G401.6 (cell line): ENCODE measurements around the gene PPIA.
"Not testable (repeated sequence)": the region's sequence is repeated elsewhere in the genome, so short reads cannot be mapped to it uniquely, and the experiment has no call there.

ENCODE experiments used
- FAIRE-seq: peaks from 2 replicates; lab custom pipeline; 2012; peaks lifted over from hg19 to GRCh38; lab: Jason Lieb, UNC

Gene PPIA

GRCh38 chr7:44764081-44764480 is 32.4 kb upstream of the PPIA start:
- no peak for FAIRE-seq

DNA sequence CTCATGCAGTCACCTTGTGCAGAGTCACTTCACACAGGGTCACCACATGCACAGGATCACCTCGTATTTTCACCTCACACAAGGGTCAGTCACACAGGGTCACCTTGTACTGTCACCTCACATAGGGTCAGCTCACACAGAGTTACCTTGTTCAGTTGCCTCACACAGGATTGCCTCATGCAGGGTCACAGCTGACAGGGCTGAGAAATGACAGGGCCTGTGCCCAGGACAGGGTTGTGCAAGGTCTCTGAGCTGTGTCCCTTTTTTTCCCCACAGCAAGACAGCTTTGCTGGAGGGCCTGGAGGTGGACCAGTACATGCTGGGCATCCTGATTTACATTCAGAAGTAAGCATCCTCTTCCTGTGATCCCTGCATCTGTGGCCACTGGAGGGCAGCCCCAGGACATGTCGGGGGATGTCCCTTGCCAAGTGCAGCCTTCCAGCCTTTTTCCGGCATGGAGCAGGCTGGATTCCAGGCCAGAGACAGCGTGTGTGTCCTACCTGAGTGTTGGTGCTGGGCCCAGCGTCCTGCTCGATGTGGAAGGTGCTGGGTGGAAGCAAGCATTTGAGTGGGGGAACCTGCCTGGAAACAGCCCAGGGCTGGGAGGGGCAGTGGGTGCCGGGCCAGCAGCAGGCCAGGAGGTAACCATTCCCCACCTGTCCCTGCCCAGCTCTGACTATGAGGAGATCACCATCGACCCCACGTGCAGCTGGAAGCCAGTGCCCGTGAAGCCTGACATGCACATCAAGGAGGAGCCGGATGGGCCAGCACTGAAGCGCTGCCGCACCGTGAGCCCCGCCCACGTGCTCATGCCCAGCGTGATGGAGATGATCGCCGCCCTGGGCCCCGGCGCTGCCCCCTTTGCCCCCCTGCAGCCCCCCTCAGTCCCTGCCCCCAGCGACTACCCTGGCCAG is 31.6 kb upstream of the PPIA start:
- no peak for FAIRE-seq

DNA sequence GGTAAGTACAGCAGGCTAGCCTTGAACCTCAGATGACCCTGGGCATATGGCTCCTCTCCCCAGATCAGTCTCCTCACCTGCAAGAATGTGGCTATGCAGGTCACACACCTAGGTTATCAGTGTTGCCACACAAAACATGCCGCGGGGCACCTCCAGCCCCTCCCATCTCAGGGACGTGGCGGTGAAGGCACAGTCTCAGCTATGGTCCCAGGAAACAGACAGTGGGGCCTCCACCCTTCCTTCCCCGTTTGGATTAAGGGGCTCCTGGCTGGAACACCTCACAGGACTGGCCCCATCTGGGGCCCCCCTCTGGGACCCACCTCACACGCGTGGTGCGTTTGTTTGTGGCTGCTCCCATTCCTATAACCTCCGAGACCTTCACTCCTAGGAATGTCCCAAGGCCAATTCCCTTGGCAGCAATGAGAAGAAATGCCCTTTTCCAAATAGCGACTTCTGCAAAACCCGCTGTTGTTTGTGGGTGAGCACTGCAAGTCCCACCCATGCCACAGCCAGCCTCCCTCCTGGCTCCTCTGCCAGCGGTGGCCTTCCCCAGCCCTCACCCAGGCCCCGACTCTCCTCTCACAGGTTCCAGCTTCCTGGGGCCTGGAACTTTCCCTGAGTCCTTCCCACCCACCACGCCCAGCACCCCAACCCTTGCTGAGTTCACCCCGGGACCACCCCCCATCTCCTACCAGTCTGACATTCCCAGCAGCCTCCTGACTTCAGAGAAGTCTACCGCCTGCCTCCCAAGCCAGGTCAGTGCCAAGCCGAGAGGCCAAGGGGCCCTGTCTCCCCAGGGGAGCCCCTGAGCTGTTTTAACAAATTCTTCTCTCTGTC is 30.7 kb upstream of the PPIA start:
- FAIRE-seq, result no peak

DNA sequence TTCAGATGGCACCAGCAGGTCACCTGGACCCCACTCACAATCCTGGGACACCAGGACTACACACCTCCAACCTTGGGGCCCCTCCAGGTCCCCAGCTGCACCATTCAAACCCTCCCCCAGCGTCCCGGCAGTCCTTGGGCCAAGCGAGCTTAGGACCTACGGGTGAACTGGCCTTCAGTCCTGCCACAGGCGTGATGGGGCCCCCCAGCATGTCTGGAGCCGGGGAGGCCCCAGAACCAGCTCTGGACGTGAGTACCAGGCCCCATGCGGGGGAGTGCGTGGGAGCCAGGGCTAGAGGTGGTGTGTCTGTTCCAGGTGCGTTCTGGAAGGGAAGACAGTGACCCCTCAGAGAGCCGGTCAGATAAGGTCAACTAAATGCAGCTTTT is 30.1 kb upstream of the PPIA start:
- FAIRE-seq, result no peak

- no peak for FAIRE-seq
Observed at GRCh38 chr7:44767134-44767911, 29.2 kb upstream of the PPIA start.

DNA sequence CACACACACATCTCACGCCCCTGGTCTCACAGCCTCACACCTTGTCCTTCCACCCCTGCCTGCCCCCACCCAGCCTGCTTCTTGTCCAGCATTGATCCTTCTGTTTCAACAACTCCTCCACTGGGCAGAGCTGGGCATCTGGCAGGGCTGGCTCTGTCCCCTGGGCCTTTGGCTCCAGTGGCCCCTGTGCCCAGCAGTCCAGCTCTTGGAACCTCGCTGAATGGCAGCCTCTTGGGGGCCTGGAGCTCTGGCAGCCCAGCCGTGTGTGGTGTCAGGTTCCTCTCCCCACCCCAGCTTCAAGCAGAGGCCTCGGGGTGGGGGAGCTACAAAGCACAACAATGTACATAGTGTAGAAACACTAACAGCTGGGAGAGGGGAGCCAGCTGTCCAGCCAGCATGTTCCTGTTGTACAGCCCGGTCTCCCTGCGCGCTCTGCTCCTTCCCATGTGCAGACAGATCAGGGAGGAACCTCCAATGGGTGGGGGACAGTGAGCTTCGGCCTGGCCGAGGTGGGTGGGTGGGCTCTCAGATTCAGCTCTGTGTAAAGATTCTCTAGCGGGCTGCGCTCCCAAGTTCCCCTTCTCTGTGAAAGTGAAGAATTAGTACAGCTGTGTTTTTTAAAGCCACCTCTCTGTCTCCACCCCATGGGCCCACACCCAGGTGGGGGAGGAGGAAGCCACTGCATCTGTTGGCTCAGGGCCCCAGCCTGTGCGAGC is 28.4 kb upstream of the PPIA start:
- no peak for FAIRE-seq

DNA sequence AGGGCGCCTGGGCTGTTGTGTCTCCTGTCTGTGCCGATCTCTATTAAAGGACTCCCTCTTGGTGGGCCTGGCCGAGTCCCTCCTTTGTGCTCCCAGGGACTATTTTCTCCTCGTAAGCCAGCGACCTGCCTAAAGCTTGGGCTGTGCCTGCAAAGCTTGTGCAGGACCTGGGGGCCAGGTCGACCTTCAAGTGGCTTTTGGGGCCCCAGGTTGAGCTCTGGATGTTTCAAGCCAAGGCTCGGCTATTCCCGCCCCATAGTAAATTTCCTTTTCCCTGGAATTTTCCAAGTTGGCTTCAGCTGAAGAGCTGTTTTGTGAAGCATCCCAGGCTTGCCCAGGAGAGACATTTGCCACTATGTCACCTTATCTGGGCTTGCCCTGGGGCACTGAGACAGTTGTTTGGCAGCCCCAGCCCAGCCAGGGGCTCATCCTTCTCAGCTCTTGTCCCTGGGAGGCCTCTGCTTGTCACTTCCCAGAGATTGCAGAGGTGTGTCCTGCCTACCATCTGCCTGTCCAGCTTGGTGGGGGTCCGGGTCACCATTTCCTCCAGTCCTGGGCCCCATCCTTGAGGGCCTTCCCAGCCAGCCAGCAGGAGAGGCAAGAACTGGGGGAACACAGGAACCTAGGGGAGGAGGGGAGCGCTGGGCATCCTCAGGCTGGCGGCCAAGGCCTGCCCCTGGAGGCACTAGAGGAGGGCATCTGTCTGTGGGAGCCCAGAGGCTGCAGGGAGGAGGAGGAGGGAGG is 27.7 kb upstream of the PPIA start:
- no peak for FAIRE-seq

GRCh38 chr7:44769376-44769775 is 27.1 kb upstream of the PPIA start:
- no peak for FAIRE-seq

DNA sequence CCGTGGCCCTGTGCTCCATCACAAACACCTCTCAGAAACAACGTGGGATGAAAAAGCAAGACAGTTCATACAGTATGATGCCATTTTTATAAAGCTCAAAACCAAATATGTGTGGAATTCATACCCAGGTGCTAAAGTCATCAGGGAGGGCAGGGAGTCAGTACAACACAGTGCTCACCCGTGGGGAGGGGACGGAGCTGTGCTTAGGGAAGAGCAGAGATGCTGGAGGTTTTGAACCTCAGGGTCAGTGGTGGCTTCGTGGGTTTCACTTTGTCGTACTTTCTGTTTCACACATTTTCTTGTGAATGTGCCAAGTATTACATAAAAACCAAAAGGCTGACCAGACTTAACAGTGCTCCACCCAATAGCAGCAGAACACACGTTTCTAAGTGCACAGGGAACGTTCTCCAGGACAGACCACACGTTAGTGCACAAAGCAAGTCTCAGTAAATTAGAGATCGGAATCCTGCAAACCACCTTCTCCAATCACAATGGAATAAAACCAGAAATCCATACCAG is 26.6 kb upstream of the PPIA start:
- no peak for FAIRE-seq

GRCh38 chr7:44771358-44771757 is 25.1 kb upstream of the PPIA start:
- FAIRE-seq, result no peak

DNA sequence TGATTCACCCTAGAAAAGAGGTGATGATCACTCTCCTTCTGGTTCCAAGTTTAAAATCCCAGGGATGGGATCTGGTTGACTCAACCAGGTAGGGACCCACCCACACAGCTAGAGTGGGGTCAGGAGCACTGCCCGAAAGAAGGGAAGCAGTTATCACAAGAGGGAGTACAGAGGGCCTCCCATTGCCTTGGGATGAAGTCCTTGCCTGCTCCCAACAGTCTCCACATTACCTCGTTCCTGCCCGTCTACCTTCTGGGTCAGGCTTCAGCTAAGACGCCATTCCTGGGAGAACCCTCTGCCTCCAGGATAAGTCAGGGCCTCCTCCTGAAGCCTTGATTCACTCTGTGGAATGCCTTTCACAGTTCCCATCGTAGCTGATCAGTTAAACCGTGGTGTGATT is 24.0 kb upstream of the PPIA start:
- no peak for FAIRE-seq

DNA sequence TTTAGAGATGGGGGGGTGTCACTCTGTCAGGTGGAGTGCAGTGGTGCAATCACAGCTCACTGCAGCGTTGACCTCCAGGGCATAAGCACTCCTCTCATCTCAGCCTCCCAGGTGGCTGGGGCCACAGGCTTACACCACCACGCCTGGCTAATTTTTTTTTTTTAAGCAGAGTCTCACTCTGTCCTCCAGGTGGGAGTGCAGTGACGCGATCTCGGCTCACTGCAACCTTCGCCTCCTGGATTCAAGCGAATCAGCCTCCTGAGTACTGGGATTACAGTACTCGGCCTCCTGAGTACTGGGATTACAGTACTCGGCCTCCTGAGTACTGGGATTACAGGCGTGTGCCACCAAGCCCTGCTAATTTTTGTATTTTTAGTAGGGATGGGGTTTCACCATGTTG is 23.6 kb upstream of the PPIA start:
- FAIRE-seq, result no peak

GRCh38 chr7:44774486-44774885 is 22.0 kb upstream of the PPIA start:
- not testable (repeated sequence) for FAIRE-seq

- FAIRE-seq, result no peak
Observed at GRCh38 chr7:44775383-44776107, 20.9 kb upstream of the PPIA start.

GRCh38 chr7:44776211-44776610 is 20.3 kb upstream of the PPIA start:
- FAIRE-seq, result no peak

DNA sequence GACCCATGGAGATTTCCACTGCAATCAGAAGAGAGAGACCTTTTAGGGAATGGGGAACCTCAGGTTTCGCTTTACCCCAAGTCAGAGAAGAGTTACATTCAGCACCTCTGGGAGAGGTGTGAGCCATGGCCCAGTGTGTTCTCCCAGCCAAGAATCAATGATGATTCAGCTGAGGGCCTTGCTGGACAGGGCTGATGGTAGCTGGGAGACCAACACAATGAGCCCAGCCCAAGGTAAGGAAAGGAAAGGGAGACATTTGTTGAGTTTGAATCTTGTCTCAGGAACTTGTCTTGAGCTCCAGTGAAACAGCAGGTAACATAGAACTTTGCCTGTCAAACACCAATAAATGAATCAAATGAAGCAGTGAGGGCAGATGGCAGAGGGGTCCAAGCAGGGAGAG is 14.0 kb upstream of the PPIA start:
- FAIRE-seq, result no peak

GRCh38 chr7:44783407-44783806 is 13.1 kb upstream of the PPIA start:
- no peak for FAIRE-seq

- no peak for FAIRE-seq
Observed at GRCh38 chr7:44784364-44784763, 12.1 kb upstream of the PPIA start.

GRCh38 chr7:44785218-44785617 is 11.3 kb upstream of the PPIA start:
- not testable (repeated sequence) for FAIRE-seq

DNA sequence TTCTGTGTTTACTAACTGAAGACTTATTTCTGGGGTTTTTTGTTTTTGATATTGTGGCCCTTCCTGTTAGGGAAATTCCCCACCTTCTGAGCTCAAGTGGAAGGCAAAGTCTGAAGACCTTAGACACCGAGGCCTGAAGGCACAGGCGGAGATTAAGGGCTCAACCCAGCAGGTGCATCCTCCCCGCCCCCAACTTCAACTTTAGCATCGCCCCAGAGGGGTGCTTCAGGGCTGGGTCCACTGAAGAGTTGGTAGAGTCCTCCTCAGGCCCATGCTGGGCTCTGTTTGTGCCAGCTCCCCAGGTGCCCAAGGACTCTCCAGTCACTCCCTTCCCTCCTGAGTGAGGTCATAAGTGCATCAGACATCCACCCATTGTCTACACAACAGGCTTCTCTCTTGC is 9.4 kb upstream of the PPIA start:
- FAIRE-seq, result no peak
